Measurements from ENCODE around the gene CAND1.

Gene CAND1

GRCh38 chr12:67254372-67255026, 14.7 kb upstream of the CAND1 start:
- no peak overlapping the region for H3K27ac ChIP-seq
- no peak for TF ChIP-seq CTCF (IDR thresholded peaks at IDR 0.05)
- H3K9me3 ChIP-seq (ENCODE audit: control insufficient read depth, low read length) = no peaks in the 10 kb centered on the region
- H3K4me1 ChIP-seq = no peaks in the 10 kb centered on the region
- no peak overlapping the region for H3K4me3 ChIP-seq (ENCODE audit: low read depth, low read length)
- H3K36me3 ChIP-seq (ENCODE audit: control insufficient read depth, insufficient read depth, low read length) = no peaks in the 10 kb centered on the region
- no peaks in the 10 kb centered on the region for H3K79me2 ChIP-seq
- no peak overlapping the region for H3K4me2 ChIP-seq (ENCODE audit: low read length)
- H2AFZ ChIP-seq = no peak overlapping the region
- no peak overlapping the region for H3K9ac ChIP-seq
- no peaks in the 10 kb centered on the region for H3K27me3 ChIP-seq (ENCODE audit: control insufficient read depth, insufficient read depth, low read length)

GRCh38 chr12:67256649-67257048, 12.5 kb upstream of the CAND1 start:
- Histone ChIP-seq H3K9ac (no peak overlapping the region), H2AFZ (no peak overlapping the region), H3K9me3 (ENCODE audit: control insufficient read depth, low read length) (no peaks in the 10 kb centered on the region), H3K27me3 (ENCODE audit: control insufficient read depth, insufficient read depth, low read length) (no peaks in the 10 kb centered on the region), H3K79me2 (no peaks in the 10 kb centered on the region), H3K36me3 (ENCODE audit: control insufficient read depth, insufficient read depth, low read length) (no peaks in the 10 kb centered on the region), H3K4me1 (no peaks in the 10 kb centered on the region), H3K27ac (no peak overlapping the region), H3K4me3 (ENCODE audit: low read depth, low read length) (no peak overlapping the region), H3K4me2 (ENCODE audit: low read length) (no peak overlapping the region)
- no peak for TF ChIP-seq CTCF (IDR thresholded peaks at IDR 0.05)

- Histone ChIP-seq H3K9ac (no peak overlapping the region), H3K79me2 (no peaks in the 10 kb centered on the region), H2AFZ (no peak overlapping the region), H3K36me3 (ENCODE audit: control insufficient read depth, insufficient read depth, low read length) (no peaks in the 10 kb centered on the region), H3K4me1 (peaks cover 5% of the 10 kb centered on the region), H3K4me3 (ENCODE audit: low read depth, low read length) (no peak overlapping the region), H3K27ac (no peak overlapping the region), H3K27me3 (ENCODE audit: control insufficient read depth, insufficient read depth, low read length) (no peaks in the 10 kb centered on the region), H3K4me2 (ENCODE audit: low read length) (no peak overlapping the region), H3K9me3 (ENCODE audit: control insufficient read depth, low read length) (no peaks in the 10 kb centered on the region)
- no peak for TF ChIP-seq CTCF (IDR thresholded peaks at IDR 0.05)
These were observed 5.7 kb upstream of the CAND1 start for GRCh38 chr12:67263471-67263870.

- no peaks in the 10 kb centered on the region for H3K9me3 ChIP-seq (ENCODE audit: control insufficient read depth, low read length)
- peaks cover 9% of the 10 kb centered on the region for H3K4me1 ChIP-seq
- no peak for TF ChIP-seq CTCF (IDR thresholded peaks at IDR 0.05)
- H3K4me3 ChIP-seq (ENCODE audit: low read depth, low read length) = peak overlapping the region; percentile 69
- H3K27me3 ChIP-seq (ENCODE audit: control insufficient read depth, insufficient read depth, low read length) = no peaks in the 10 kb centered on the region
- peak overlapping the region; percentile 3 for H3K9ac ChIP-seq
- peak overlapping the region; percentile 76 for H3K4me2 ChIP-seq (ENCODE audit: low read length)
- peaks cover 16% of the 10 kb centered on the region for H3K79me2 ChIP-seq
- H3K27ac ChIP-seq = peak overlapping the region; percentile 96
- no peaks in the 10 kb centered on the region for H3K36me3 ChIP-seq (ENCODE audit: control insufficient read depth, insufficient read depth, low read length)
- peak overlapping the region; percentile 83 for H2AFZ ChIP-seq
These were observed 743 bp upstream of the CAND1 start for GRCh38 chr12:67268335-67268895.
